GM19025 (cell line): Measurements from ENCODE around the gene DDX50.
"Not testable (repeated sequence)": the region's sequence is repeated elsewhere in the genome, so short reads cannot be mapped to it uniquely, and the experiment has no call there.

Experiments used
- ATAC-seq: cut with Tn5 transposase; IDR thresholded peaks from one replicate; pipeline ENCODE4 v1.9.1; 2021; ENCODE audit warnings: mild to moderate bottlenecking, low read depth, moderate library complexity; ENCODE audit not compliant: unreplicated experiment

DDX50 gene

GRCh38 chr10:68901105-68901927, at the start of gene DDX50:
DDX50 (plus strand) TSS chr10:68901315; CDS start chr10:68901385, 70 bp downstream.
- peak; percentile 97 for ATAC-seq

GRCh38 chr10:68856352-68856751, 44.8 kb upstream of the DDX50 start:
- ATAC-seq = no peak

- ATAC-seq = no peak
Observed at GRCh38 chr10:68857005-68857404, 44.1 kb upstream of the DDX50 start.

- ATAC-seq = no peak
Observed at GRCh38 chr10:68861253-68861652, 39.9 kb upstream of the DDX50 start.

- ATAC-seq = no peak
Observed at GRCh38 chr10:68864611-68865010, 36.5 kb upstream of the DDX50 start.

- ATAC-seq = not testable (repeated sequence)
Observed at GRCh38 chr10:68868173-68868572, 32.9 kb upstream of the DDX50 start.

GRCh38 chr10:68869623-68870022, 31.5 kb upstream of the DDX50 start:
- ATAC-seq = no peak

- no peak for ATAC-seq
Observed at GRCh38 chr10:68870061-68870460, 31.1 kb upstream of the DDX50 start.

- no peak for ATAC-seq
Observed at GRCh38 chr10:68870545-68871104, 30.5 kb upstream of the DDX50 start.

GRCh38 chr10:68871105-68871711, 29.9 kb upstream of the DDX50 start:
- no peak for ATAC-seq

GRCh38 chr10:68871731-68872342, 29.3 kb upstream of the DDX50 start:
- no peak for ATAC-seq

- no peak for ATAC-seq
Observed at GRCh38 chr10:68876246-68877138, 24.6 kb upstream of the DDX50 start.

GRCh38 chr10:68877482-68878110, 23.5 kb upstream of the DDX50 start:
- ATAC-seq = no peak

GRCh38 chr10:68878496-68878895, 22.6 kb upstream of the DDX50 start:
- ATAC-seq = no peak

- ATAC-seq = no peak
Observed at GRCh38 chr10:68879628-68880027, 21.5 kb upstream of the DDX50 start.

- no peak for ATAC-seq
Observed at GRCh38 chr10:68880181-68880580, 20.9 kb upstream of the DDX50 start.

- ATAC-seq = no peak
Observed at GRCh38 chr10:68895041-68895440, 6.1 kb upstream of the DDX50 start.

- no peak for ATAC-seq
Observed at GRCh38 chr10:68897336-68897741, 3.8 kb upstream of the DDX50 start.

- no peak for ATAC-seq
Observed at GRCh38 chr10:68899186-68899745, 1.8 kb upstream of the DDX50 start.
